C4-2B (cell line): ENCODE data around the gene FGD5.

Experiments
- CTCF ChIP-seq: fragments of 450-650 bp; conservative IDR thresholded peaks from 2 replicates; pipeline ENCODE4 v1.5.1; 2017; ENCODE audit warnings: mild to moderate bottlenecking
- ZFX ChIP-seq: fragments of 450-650 bp; IDR thresholded peaks from 2 replicates; pipeline ENCODE4 v1.6.1; 2017

GRCh38 chr3:14920536-14920935 lies 101.8 kb downstream of the FGD5 start:
- TF ChIP-seq CTCF (no peak), ZFX (no peak)
